ENCODE results near the gene KRTAP12-2.

KRTAP12-2 gene

GRCh38 chr21:44626262-44626661 lies 40.5 kb downstream of the KRTAP12-2 start:
- H2AFZ ChIP-seq (ENCODE audit: insufficient read depth, low read length, poor library complexity): no peak overlapping the region
- H2BK120ac ChIP-seq (ENCODE audit: insufficient read depth, low read length, poor library complexity): no peak overlapping the region
- H2BK5ac ChIP-seq (ENCODE audit: low read depth, low read length, poor library complexity): no peak overlapping the region
- WGBS (ENCODE audit: extremely low coverage, insufficient coverage, insufficient read length): no CpG with 5 or more reads among the region's 10 CpGs
- H2BK12ac ChIP-seq (ENCODE audit: low read length): no peak overlapping the region
- H3K14ac ChIP-seq (ENCODE audit: low read length): no peak overlapping the region
- no peak overlapping the region for H3K4ac ChIP-seq (ENCODE audit: low read depth, low read length)
- peaks cover 12% of the 10 kb centered on the region for H3K9me3 ChIP-seq (ENCODE audit: insufficient read depth, low read depth, low read length)
- H4K91ac ChIP-seq (ENCODE audit: low read depth, low read length): no peak overlapping the region
- no peaks in the 10 kb centered on the region for H3K27me3 ChIP-seq (ENCODE audit: insufficient read depth, low read length)
- no peaks in the 10 kb centered on the region for H3K79me2 ChIP-seq (ENCODE audit: control insufficient read depth, insufficient read depth, low read length, poor library complexity)
- no peaks in the 10 kb centered on the region for H3K4me1 ChIP-seq (ENCODE audit: control insufficient read depth in 1 of 2, insufficient read depth in 2 of 2, low read length in 2 of 2)
- H3K79me1 ChIP-seq (ENCODE audit: low read length): no peaks in the 10 kb centered on the region
- H4K12ac ChIP-seq (ENCODE audit: low read depth, low read length): no peak overlapping the region
- H2AK5ac ChIP-seq (ENCODE audit: low read length): no peak overlapping the region
- no peak for DNase-seq
- no peak overlapping the region for H3K27ac ChIP-seq (ENCODE audit: low read depth, low read length)
- H3K4me2 ChIP-seq (ENCODE audit: low read length): no peak overlapping the region
- no peaks in the 10 kb centered on the region for H3K36me3 ChIP-seq (ENCODE audit: control insufficient read depth in 1 of 2, insufficient read depth in 2 of 2, low read length in 2 of 2)
- H3K23ac ChIP-seq (ENCODE audit: low read length): no peak overlapping the region
- peak overlapping the region; percentile 34 for H3K9ac ChIP-seq (ENCODE audit: low read length)
- H3K18ac ChIP-seq (ENCODE audit: low read length): no peak overlapping the region
- H4K8ac ChIP-seq (ENCODE audit: low read depth, low read length): no peak overlapping the region
- H3K4me3 ChIP-seq (ENCODE audit: low read depth, low read length): no peak overlapping the region

GRCh38 chr21:44625756-44626155 lies 41.0 kb downstream of the KRTAP12-2 start:
- Histone ChIP-seq H2BK12ac (ENCODE audit: low read length) (no peak overlapping the region), H4K91ac (ENCODE audit: low read depth, low read length) (no peak overlapping the region), H4K12ac (ENCODE audit: low read depth, low read length) (no peak overlapping the region), H3K9me3 (ENCODE audit: insufficient read depth, low read depth, low read length) (peaks cover 12% of the 10 kb centered on the region), H2BK5ac (ENCODE audit: low read depth, low read length, poor library complexity) (no peak overlapping the region), H3K4ac (ENCODE audit: low read depth, low read length) (no peak overlapping the region), H2BK120ac (ENCODE audit: insufficient read depth, low read length, poor library complexity) (no peak overlapping the region), H3K27ac (ENCODE audit: low read depth, low read length) (no peak overlapping the region), H3K14ac (ENCODE audit: low read length) (no peak overlapping the region), H3K4me1 (ENCODE audit: control insufficient read depth in 1 of 2, insufficient read depth in 2 of 2, low read length in 2 of 2) (no peaks in the 10 kb centered on the region), H3K79me2 (ENCODE audit: control insufficient read depth, insufficient read depth, low read length, poor library complexity) (no peaks in the 10 kb centered on the region), H3K4me3 (ENCODE audit: low read depth, low read length) (no peak overlapping the region), H2AK5ac (ENCODE audit: low read length) (no peak overlapping the region), H3K27me3 (ENCODE audit: insufficient read depth, low read length) (no peaks in the 10 kb centered on the region), H3K18ac (ENCODE audit: low read length) (no peak overlapping the region), H2AFZ (ENCODE audit: insufficient read depth, low read length, poor library complexity) (no peak overlapping the region), H3K9ac (ENCODE audit: low read length) (no peak overlapping the region), H4K8ac (ENCODE audit: low read depth, low read length) (no peak overlapping the region), H3K23ac (ENCODE audit: low read length) (no peak overlapping the region), H3K4me2 (ENCODE audit: low read length) (no peak overlapping the region), H3K79me1 (ENCODE audit: low read length) (no peaks in the 10 kb centered on the region), H3K36me3 (ENCODE audit: control insufficient read depth in 1 of 2, insufficient read depth in 2 of 2, low read length in 2 of 2) (no peaks in the 10 kb centered on the region)
- whole genome bisulfite sequencing (ENCODE audit: extremely low coverage, insufficient coverage, insufficient read length): no CpG with 5 or more reads among the region's 7 CpGs
- DNase-seq: no peak

- H3K23ac ChIP-seq (ENCODE audit: low read length): no peak overlapping the region
- H3K18ac ChIP-seq (ENCODE audit: low read length): no peak overlapping the region
- H4K8ac ChIP-seq (ENCODE audit: low read depth, low read length): no peak overlapping the region
- H3K9me3 ChIP-seq (ENCODE audit: insufficient read depth, low read depth, low read length): peaks cover 14% of the 10 kb centered on the region
- no peak overlapping the region for H3K4me3 ChIP-seq (ENCODE audit: low read depth, low read length)
- no peaks in the 10 kb centered on the region for H3K79me1 ChIP-seq (ENCODE audit: low read length)
- no peak overlapping the region for H2AFZ ChIP-seq (ENCODE audit: insufficient read depth, low read length, poor library complexity)
- no peak overlapping the region for H2BK120ac ChIP-seq (ENCODE audit: insufficient read depth, low read length, poor library complexity)
- no peak for DNase-seq
- H2BK5ac ChIP-seq (ENCODE audit: low read depth, low read length, poor library complexity): no peak overlapping the region
- no peak overlapping the region for H3K4ac ChIP-seq (ENCODE audit: low read depth, low read length)
- H3K14ac ChIP-seq (ENCODE audit: low read length): no peak overlapping the region
- H4K91ac ChIP-seq (ENCODE audit: low read depth, low read length): no peak overlapping the region
- no peaks in the 10 kb centered on the region for H3K27me3 ChIP-seq (ENCODE audit: insufficient read depth, low read length)
- no peak overlapping the region for H3K9ac ChIP-seq (ENCODE audit: low read length)
- H4K12ac ChIP-seq (ENCODE audit: low read depth, low read length): no peak overlapping the region
- H3K27ac ChIP-seq (ENCODE audit: low read depth, low read length): no peak overlapping the region
- no peak overlapping the region for H3K4me2 ChIP-seq (ENCODE audit: low read length)
- H3K4me1 ChIP-seq (ENCODE audit: control insufficient read depth in 1 of 2, insufficient read depth in 2 of 2, low read length in 2 of 2): no peaks in the 10 kb centered on the region
- H3K79me2 ChIP-seq (ENCODE audit: control insufficient read depth, insufficient read depth, low read length, poor library complexity): no peaks in the 10 kb centered on the region
- no peak overlapping the region for H2BK12ac ChIP-seq (ENCODE audit: low read length)
- no peak overlapping the region for H2AK5ac ChIP-seq (ENCODE audit: low read length)
- H3K36me3 ChIP-seq (ENCODE audit: control insufficient read depth in 1 of 2, insufficient read depth in 2 of 2, low read length in 2 of 2): no peaks in the 10 kb centered on the region
Measured at GRCh38 chr21:44623575-44623974, 43.2 kb downstream of the KRTAP12-2 start.

- Histone ChIP-seq H3K18ac (ENCODE audit: low read length) (no peak overlapping the region), H3K4me3 (ENCODE audit: low read depth, low read length) (no peak overlapping the region), H4K12ac (ENCODE audit: low read depth, low read length) (no peak overlapping the region), H3K9ac (ENCODE audit: low read length) (no peak overlapping the region), H2BK120ac (ENCODE audit: insufficient read depth, low read length, poor library complexity) (no peak overlapping the region), H3K79me1 (ENCODE audit: low read length) (no peaks in the 10 kb centered on the region), H2AK5ac (ENCODE audit: low read length) (no peak overlapping the region), H3K9me3 (ENCODE audit: insufficient read depth, low read depth, low read length) (peaks cover 13% of the 10 kb centered on the region), H3K4me2 (ENCODE audit: low read length) (no peak overlapping the region), H3K27me3 (ENCODE audit: insufficient read depth, low read length) (no peaks in the 10 kb centered on the region), H2AFZ (ENCODE audit: insufficient read depth, low read length, poor library complexity) (no peak overlapping the region), H4K8ac (ENCODE audit: low read depth, low read length) (no peak overlapping the region), H4K91ac (ENCODE audit: low read depth, low read length) (no peak overlapping the region), H3K36me3 (ENCODE audit: control insufficient read depth in 1 of 2, insufficient read depth in 2 of 2, low read length in 2 of 2) (no peaks in the 10 kb centered on the region), H3K4me1 (ENCODE audit: control insufficient read depth in 1 of 2, insufficient read depth in 2 of 2, low read length in 2 of 2) (no peaks in the 10 kb centered on the region), H3K14ac (ENCODE audit: low read length) (no peak overlapping the region), H3K27ac (ENCODE audit: low read depth, low read length) (no peak overlapping the region), H3K79me2 (ENCODE audit: control insufficient read depth, insufficient read depth, low read length, poor library complexity) (no peaks in the 10 kb centered on the region), H3K4ac (ENCODE audit: low read depth, low read length) (no peak overlapping the region), H3K23ac (ENCODE audit: low read length) (no peak overlapping the region), H2BK12ac (ENCODE audit: low read length) (no peak overlapping the region), H2BK5ac (ENCODE audit: low read depth, low read length, poor library complexity) (no peak overlapping the region)
- no CpG with 5 or more reads among the region's 6 CpGs for WGBS (ENCODE audit: extremely low coverage, insufficient coverage, insufficient read length)
- no peak for DNase-seq
Measured at GRCh38 chr21:44619886-44620285, 46.8 kb downstream of the KRTAP12-2 start.

Measured in trophoblast cell (in vitro differentiated cells and primary cell).